GM12864 (cell line): ENCODE measurements around the gene MATCAP1.

Experiments
- DNase-seq: peaks from one replicate; pipeline ENCODE4 v3.0.0-alpha.2; 2011; ENCODE audit warnings: low read depth
- H3K4me3 ChIP-seq: 2 replicates; pipeline ENCODE4 v1.5.1; 2011; ENCODE audit warnings: mild to moderate bottlenecking, low read depth, low read length, control low read depth
- CTCF ChIP-seq: IDR thresholded peaks from 2 replicates; pipeline ENCODE4 v1.5.1; 2011; ENCODE audit warnings: low read depth, mild to moderate bottlenecking, moderate library complexity, low read length, control low read depth, inconsistent platforms; ENCODE audit errors: missing control alignments

MATCAP1 gene

DNA sequence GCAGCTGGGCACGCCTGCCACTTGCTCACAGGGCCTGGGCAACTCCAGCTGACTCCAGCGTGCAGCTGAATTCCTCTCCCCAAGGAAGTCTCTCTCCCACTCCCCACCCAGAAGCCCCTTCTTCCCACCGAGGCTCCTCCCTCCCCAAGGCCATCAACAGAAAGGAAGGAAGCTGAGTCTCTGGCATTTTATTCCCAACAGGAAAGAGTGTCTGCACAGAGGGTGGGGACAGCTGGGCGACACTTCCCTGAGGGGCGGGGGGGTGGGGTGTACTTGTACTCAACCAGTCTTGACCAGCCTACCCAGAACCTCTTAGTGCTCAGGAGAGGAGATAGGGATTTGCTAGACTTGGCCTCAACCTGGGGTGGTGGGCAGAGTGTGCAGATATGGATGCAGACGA, 6.3 kb upstream of the MATCAP1 start, which contains the start of gene EXOC3L1:
Gene EXOC3L1, minus strand, starts transcription at position 96 of the 400 bp plus-strand sequence. CDS start 460 bp downstream, outside the sequence.
- TF ChIP-seq CTCF: no peak
- DNase-seq: no peak
- no peak within 1 kb of the TSS for H3K4me3 ChIP-seq

- TF ChIP-seq CTCF: no peak
- H3K4me3 ChIP-seq: no peak overlapping the region
- no peak for DNase-seq
Observed at GRCh38 chr16:67188798-67189197, 5.0 kb upstream of the MATCAP1 start.

DNA sequence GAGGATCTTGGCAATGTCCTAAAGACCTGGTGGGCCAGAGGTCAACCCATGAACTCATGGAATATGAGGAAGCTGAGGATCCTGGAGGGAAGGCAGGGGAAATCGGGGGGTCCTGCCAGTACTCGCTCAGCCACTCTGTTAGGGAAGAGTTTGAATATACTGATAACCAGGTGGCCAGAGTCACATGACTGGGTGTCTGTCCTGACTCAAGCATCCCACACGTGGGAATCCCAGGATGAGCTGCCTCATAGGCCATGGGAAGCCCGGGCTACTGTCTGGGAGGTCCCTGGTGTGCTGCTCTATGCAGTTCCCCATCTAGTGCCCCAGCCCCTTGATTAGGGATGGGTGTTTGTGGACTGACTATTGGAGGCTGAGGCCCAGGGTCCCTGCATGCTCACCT, 4.6 kb upstream of the MATCAP1 start:
- no peak for TF ChIP-seq CTCF
- DNase-seq: no peak
- H3K4me3 ChIP-seq: no peak overlapping the region

GRCh38 chr16:67187175-67187890, 3.6 kb upstream of the MATCAP1 start:
- no peak for TF ChIP-seq CTCF
- H3K4me3 ChIP-seq: no peak overlapping the region
- DNase-seq: no peak

DNA sequence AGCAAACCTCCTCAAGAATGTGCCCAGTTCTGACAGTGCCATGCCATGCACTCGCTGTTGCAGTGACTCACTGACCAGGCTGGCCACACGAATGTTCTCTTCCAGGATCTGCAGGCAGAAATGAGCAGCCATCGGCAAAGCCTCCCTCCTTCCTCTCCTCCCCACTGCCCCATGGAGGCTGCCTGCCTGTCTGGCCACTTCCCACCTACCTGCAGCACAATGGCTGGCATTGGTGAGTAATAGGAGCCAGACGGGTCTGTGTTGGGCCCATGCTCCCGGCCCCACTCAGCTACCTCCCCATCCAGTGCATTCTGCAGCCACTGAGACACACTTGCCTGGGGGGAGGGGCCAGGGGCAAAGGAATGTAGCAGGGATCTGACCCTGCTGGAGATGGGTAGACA, 2.8 kb upstream of the MATCAP1 start:
- no peak for TF ChIP-seq CTCF
- H3K4me3 ChIP-seq: no peak overlapping the region
- DNase-seq: no peak

DNA sequence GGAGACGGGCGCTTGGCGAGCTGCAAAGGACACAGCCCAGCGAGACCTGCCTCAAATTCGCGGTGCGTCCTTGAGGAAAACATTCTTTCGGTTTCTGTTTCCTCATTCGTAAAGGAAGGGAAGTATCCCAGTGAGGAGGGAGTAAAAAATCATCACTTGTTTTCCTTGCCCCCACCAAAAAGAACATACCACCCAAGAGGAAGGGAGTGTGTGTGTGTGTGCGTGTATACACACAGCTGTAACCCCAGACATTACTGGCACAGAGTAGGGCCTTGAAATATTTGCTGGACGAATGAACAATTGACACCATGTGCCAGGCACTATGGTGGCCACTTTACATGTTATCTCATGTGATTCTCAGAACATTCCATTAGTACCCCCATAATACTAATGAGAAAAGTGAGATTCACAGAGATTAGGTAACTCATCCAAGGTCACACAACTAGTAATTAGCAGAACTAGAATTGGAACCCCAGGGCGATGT, 1.9 kb upstream of the MATCAP1 start:
- H3K4me3 ChIP-seq: no peak overlapping the region

More for the DNA sequence above, 1.9 kb upstream of the MATCAP1 start:
- no peak for DNase-seq
- no peak for TF ChIP-seq CTCF
